Measurements from ENCODE around the gene OTOP3. TPM values are rescaled to one million over a fixed set of nuclear protein-coding genes. Genes with fewer than 3 reads are reported as not detected.

The OTOP3 gene
- total RNA-seq, 1 experiment from 2014 or later: not detected

GRCh38 chr17:74898376-74898946 is 37.2 kb upstream of the OTOP3 start:
- H3K36me3 Mint-ChIP-seq (ENCODE audit: insufficient read depth, unreplicated experiment): no peaks in the 10 kb centered on the region
- no peaks in the 10 kb centered on the region for H3K4me1 Mint-ChIP-seq (ENCODE audit: insufficient read depth, unreplicated experiment)
- H3K27me3 Mint-ChIP-seq (ENCODE audit: insufficient read depth, unreplicated experiment): peaks cover 38% of the 10 kb centered on the region
- DNase-seq (ENCODE audit: unreplicated experiment): no peak
- no peak overlapping the region for H3K4me3 Mint-ChIP-seq (ENCODE audit: unreplicated experiment)
- intact Hi-C loops (cut with micrococcal nuclease): no loop called here
- no peak for TF ChIP-seq CTCF (IDR thresholded peaks at IDR 0.05; ENCODE audit: unreplicated experiment)
- ChIA-PET POLR2A (no interaction called here), CTCF (interaction anchor here (0.8 kb wide), 1 partner anchor 30 kb away, joined by 3 read pairs; no protein-coding TSS in a partner anchor)
- BruUV-seq (replicated peaks): no TSS peak
- no peaks in the 10 kb centered on the region for H3K9me3 Mint-ChIP-seq (ENCODE audit: unreplicated experiment)
- no peak overlapping the region for H3K27ac Mint-ChIP-seq (ENCODE audit: low read depth, unreplicated experiment)

- no peak for DNase-seq (ENCODE audit: unreplicated experiment)
- BruUV-seq (replicated peaks): no TSS peak
- H3K27ac Mint-ChIP-seq (ENCODE audit: low read depth, unreplicated experiment): no peak overlapping the region
- H3K4me1 Mint-ChIP-seq (ENCODE audit: insufficient read depth, unreplicated experiment): no peaks in the 10 kb centered on the region
- no peak for TF ChIP-seq CTCF (IDR thresholded peaks at IDR 0.05; ENCODE audit: unreplicated experiment)
- H3K9me3 Mint-ChIP-seq (ENCODE audit: unreplicated experiment): no peaks in the 10 kb centered on the region
- peaks cover 21% of the 10 kb centered on the region for H3K27me3 Mint-ChIP-seq (ENCODE audit: insufficient read depth, unreplicated experiment)
- CTCF ChIA-PET: no interaction called here
- no peak overlapping the region for H3K4me3 Mint-ChIP-seq (ENCODE audit: unreplicated experiment)
- POLR2A ChIA-PET: no interaction called here
- H3K36me3 Mint-ChIP-seq (ENCODE audit: insufficient read depth, unreplicated experiment): no peaks in the 10 kb centered on the region
- intact Hi-C loops (cut with micrococcal nuclease): no loop called here
Measured at GRCh38 chr17:74900208-74900607, 35.5 kb upstream of the OTOP3 start.

GRCh38 chr17:74901353-74902135 is 34.2 kb upstream of the OTOP3 start:
- DNase-seq (ENCODE audit: unreplicated experiment): no peak
- intact Hi-C loops (cut with micrococcal nuclease): no loop called here
- Mint-ChIP-seq H3K27ac (ENCODE audit: low read depth, unreplicated experiment) (no peak overlapping the region), H3K27me3 (ENCODE audit: insufficient read depth, unreplicated experiment) (peaks cover 8% of the 10 kb centered on the region), H3K4me1 (ENCODE audit: insufficient read depth, unreplicated experiment) (no peaks in the 10 kb centered on the region), H3K4me3 (ENCODE audit: unreplicated experiment) (no peak overlapping the region), H3K36me3 (ENCODE audit: insufficient read depth, unreplicated experiment) (no peaks in the 10 kb centered on the region), H3K9me3 (ENCODE audit: unreplicated experiment) (no peaks in the 10 kb centered on the region)
- TF ChIP-seq CTCF (IDR thresholded peaks at IDR 0.05; ENCODE audit: unreplicated experiment): no peak
- CTCF ChIA-PET: interaction anchor here (0.5 to 0.6 kb wide), 2 partner anchors 72 to 79 kb away, joined by 3 read pairs; no protein-coding TSS in a partner anchor
- POLR2A ChIA-PET: no interaction called here
- no TSS peak for BruUV-seq (replicated peaks)

GRCh38 chr17:74903034-74903433 is 32.7 kb upstream of the OTOP3 start:
- no peak for TF ChIP-seq CTCF (IDR thresholded peaks at IDR 0.05; ENCODE audit: unreplicated experiment)
- POLR2A ChIA-PET: no interaction called here
- CTCF ChIA-PET: no interaction called here
- no TSS peak for BruUV-seq (replicated peaks)
- Mint-ChIP-seq H3K36me3 (ENCODE audit: insufficient read depth, unreplicated experiment) (no peaks in the 10 kb centered on the region), H3K27me3 (ENCODE audit: insufficient read depth, unreplicated experiment) (no peaks in the 10 kb centered on the region), H3K4me3 (ENCODE audit: unreplicated experiment) (no peak overlapping the region), H3K4me1 (ENCODE audit: insufficient read depth, unreplicated experiment) (no peaks in the 10 kb centered on the region), H3K9me3 (ENCODE audit: unreplicated experiment) (no peaks in the 10 kb centered on the region), H3K27ac (ENCODE audit: low read depth, unreplicated experiment) (no peak overlapping the region)
- intact Hi-C loops (cut with micrococcal nuclease): no loop called here
- no peak for DNase-seq (ENCODE audit: unreplicated experiment)
